Gastrocnemius medialis (tissue), 4 donors: Measurements from ENCODE around the gene FCGR1A. TPM values are rescaled to one million over a fixed set of nuclear protein-coding genes. Genes with fewer than 3 reads are reported as not detected.
"Not testable (repeated sequence)": the region's sequence is repeated elsewhere in the genome, so short reads cannot be mapped to it uniquely, and the experiment has no call there.

Source experiments
- ATAC-seq, 2 donors: fragments of 150-250 bp; one replicate each; pipeline ENCODE4 v1.9.1; 2016
- DNase-seq, 2 donors: peaks; one replicate each; pipeline ENCODE4 v3.0.0-alpha.2; 2019
- H3K27ac ChIP-seq, 4 donors: fragments of 200-600 bp; sonication (generic); 1 replicate in 1 of 4; 2 replicates in 3 of 4; pipeline ENCODE4 v1.5.1; 2016 to 2018; ENCODE audit warnings: mild to moderate bottlenecking in 2 of 4, moderate library complexity in 1 of 4
- H3K27me3 ChIP-seq, 3 donors: fragments of 200-600 bp; sonication (generic) in 2 of 3; 1 replicate in 1 of 3; 2 replicates in 2 of 3; pipeline versions ENCODE4 v1.5.1 to v1.6.0; 2016 to 2019; ENCODE audit warnings: mild to moderate bottlenecking in 1 of 3, moderate library complexity in 1 of 3
- H3K36me3 ChIP-seq, 2 donors: fragments of 200-600 bp; sonication (generic) in 1 of 2; one replicate each; pipeline ENCODE4 v1.5.1; 2017 to 2018
- H3K4me1 ChIP-seq, 2 donors: fragments of 200-600 bp; sonication (generic) in 1 of 2; one replicate each; pipeline ENCODE4 v1.5.1; 2016 to 2017; ENCODE audit warnings: mild to moderate bottlenecking in 2 of 2
- H3K4me3 ChIP-seq, 4 donors: fragments of 200-600 bp; sonication (generic) in 3 of 4; 1 replicate in 1 of 4; 2 replicates in 3 of 4; pipeline ENCODE4 v1.5.1; 2016 to 2019; ENCODE audit warnings: mild to moderate bottlenecking in 2 of 4
- H3K9me3 ChIP-seq, 3 donors: fragments of 200-600 bp; sonication (generic) in 2 of 3; 1 replicate in 1 of 3; 2 replicates in 2 of 3; pipeline ENCODE4 v1.5.1; 2016 to 2019
- CTCF ChIP-seq, 5 experiments: fragments of 450-650 bp in 3 of 5; fragments of 200-600 bp in 2 of 5; sonication (generic) in 2 of 5; IDR thresholded peaks in 4 of 5; conservative IDR thresholded peaks in 1 of 5; 1 replicate in 4 of 5; 2 replicates in 1 of 5; pipeline ENCODE4 v1.5.1; 2016 to 2019; ENCODE audit warnings: antibody characterized with exemption in 5 of 5, mild to moderate bottlenecking in 3 of 5, moderate library complexity in 3 of 5
- POLR2A ChIP-seq, 2 donors: fragments of 450-650 bp; IDR thresholded peaks; one replicate each; pipeline ENCODE4 v1.6.1; 2017; ENCODE audit warnings: antibody characterized with exemption in 2 of 2, mild to moderate bottlenecking in 2 of 2, moderate library complexity in 2 of 2
- in situ Hi-C, 4 donors: fragments of 200-750 bp; cut with MboI; loops; one replicate each; pipeline versions ENCODE4 v1.15.0 to v1.8.0; 2017; ENCODE audit warnings: low sequenced_read_pairs in 4 of 4
- intact Hi-C: fragments of 100-400 bp; cut with DNase I; formaldehyde crosslinking; loops from one replicate; pipeline ENCODE4 v1.15.1; 2023; ENCODE audit warnings: low total_unique reads
- total RNA-seq, 4 donors: library from RNA; depleted of rRNA; stranded (reverse); fragments of >200 nt; gene quantifications; one replicate each; pipeline versions ENCODE4 v1.1.0 to v1.2.3, GENCODE V29; 2016

Gene FCGR1A
- total RNA-seq, 4 donors from 2014 or later, result 2.5 TPM; not detected in 3

GRCh38 chr1:149810697-149811405 lies 28.4 kb downstream of the FCGR1A start:
- in situ Hi-C loops, H3K9me3 ChIP-seq, H3K36me3 ChIP-seq, H3K27ac ChIP-seq, DNase-seq, ATAC-seq, H3K4me1 ChIP-seq, H3K27me3 ChIP-seq, H3K4me3 ChIP-seq, intact Hi-C loops: not testable (repeated sequence)

- ATAC-seq, result peak in 1 of 2 donors; percentile 1
- H3K27me3 ChIP-seq, H3K4me1 ChIP-seq, intact Hi-C loops, H3K9me3 ChIP-seq, in situ Hi-C loops, H3K36me3 ChIP-seq, DNase-seq: not testable (repeated sequence)
- peak overlapping the region in 1 of 4 donors; percentile 39 for H3K27ac ChIP-seq
- H3K4me3 ChIP-seq, result peak overlapping the region in 3 of 4 donors; percentile 23 to 73 (median 36)
Measured at GRCh38 chr1:149811514-149811889, 29.0 kb downstream of the FCGR1A start.

- peak; percentile 59 to 83 for TF ChIP-seq POLR2A (IDR thresholded peaks at IDR 0.05)
- intact Hi-C loops, H3K36me3 ChIP-seq, in situ Hi-C loops, H3K9me3 ChIP-seq, H3K27me3 ChIP-seq, H3K4me1 ChIP-seq: not testable (repeated sequence)
- Histone ChIP-seq H3K4me3 (peak overlapping the region; percentile 71 to 79 (median 76)), H3K27ac (peak overlapping the region; percentile 80 to 89 (median 82))
- ATAC-seq (peak; percentile 98 to 99), DNase-seq (peak; percentile 78 to 81)
Measured at GRCh38 chr1:149811890-149812829, 29.7 kb downstream of the FCGR1A start.

GRCh38 chr1:149812893-149813801 lies 30.7 kb downstream of the FCGR1A start:
- H3K4me1 ChIP-seq, H3K9me3 ChIP-seq, H3K27me3 ChIP-seq, in situ Hi-C loops, H3K36me3 ChIP-seq, intact Hi-C loops: not testable (repeated sequence)
- Histone ChIP-seq H3K4me3 (peak overlapping the region; percentile 71 to 79 (median 76)), H3K27ac (peak overlapping the region; percentile 80 to 89 (median 82))
- peak; percentile 22 to 35 for DNase-seq
- ATAC-seq, result peak; percentile 39 to 43
- TF ChIP-seq CTCF (IDR thresholded peaks at IDR 0.05 in 4 of 5, conservative IDR thresholded peaks at IDR 0.05 in 1 of 5) (peak in 1 of 5 experiments; percentile 8), POLR2A (IDR thresholded peaks at IDR 0.05) (peak; percentile 41 to 58)

- H3K36me3 ChIP-seq, H3K27ac ChIP-seq, H3K4me3 ChIP-seq, DNase-seq, in situ Hi-C loops, ATAC-seq, H3K27me3 ChIP-seq, H3K4me1 ChIP-seq, intact Hi-C loops, H3K9me3 ChIP-seq: not testable (repeated sequence)
Measured at GRCh38 chr1:149820387-149820786, 37.9 kb downstream of the FCGR1A start.

GRCh38 chr1:149826555-149826954 lies 44.1 kb downstream of the FCGR1A start:
- H3K36me3 ChIP-seq, in situ Hi-C loops, H3K9me3 ChIP-seq, H3K4me1 ChIP-seq, DNase-seq, intact Hi-C loops, H3K4me3 ChIP-seq, H3K27me3 ChIP-seq, H3K27ac ChIP-seq: not testable (repeated sequence)
- peak in 1 of 2 donors; percentile 23 for ATAC-seq

- H3K36me3 ChIP-seq, H3K4me3 ChIP-seq, intact Hi-C loops, in situ Hi-C loops, H3K27me3 ChIP-seq, H3K4me1 ChIP-seq, DNase-seq, H3K27ac ChIP-seq, H3K9me3 ChIP-seq: not testable (repeated sequence)
- peak; percentile 48 to 51 for ATAC-seq
Measured at GRCh38 chr1:149831764-149832315, 49.3 kb downstream of the FCGR1A start.

- intact Hi-C loops, DNase-seq, H3K4me1 ChIP-seq, H3K9me3 ChIP-seq, H3K4me3 ChIP-seq, H3K36me3 ChIP-seq, H3K27ac ChIP-seq, H3K27me3 ChIP-seq, in situ Hi-C loops: not testable (repeated sequence)
- ATAC-seq, result peak; percentile 89 to 91
Measured at GRCh38 chr1:149832316-149833126, 50.0 kb downstream of the FCGR1A start.

- in situ Hi-C loops, result not testable (repeated sequence)
Measured at GRCh38 chr1:149833144-149833543, 50.6 kb downstream of the FCGR1A start.

More at GRCh38 chr1:149833144-149833543, 50.6 kb downstream of the FCGR1A start:
- H3K4me1 ChIP-seq, H3K4me3 ChIP-seq, DNase-seq, H3K27ac ChIP-seq, intact Hi-C loops, H3K9me3 ChIP-seq, H3K27me3 ChIP-seq, H3K36me3 ChIP-seq: not testable (repeated sequence)
- peak in 1 of 2 donors; percentile 1 for ATAC-seq
